Stimulated activated CD4-positive, alpha-beta T cell treated with anti-CD3 and anti-CD28 coated beads, Interleukin-4, amount 100 ng/mL, for 1 hour (primary cell): ENCODE results near the gene WFDC10B.
"Not testable (repeated sequence)": the region's sequence is repeated elsewhere in the genome, so short reads cannot be mapped to it uniquely, and the experiment has no call there.

ENCODE experiments used
- DNase-seq: peaks from one replicate; pipeline ENCODE4 v3.0.0-alpha.2; 2020

Gene WFDC10B

GRCh38 chr20:45646875-45647274 lies 57.9 kb downstream of the WFDC10B start:
- no peak for DNase-seq

- DNase-seq: not testable (repeated sequence)
Measured at GRCh38 chr20:45645869-45646268, 59.0 kb downstream of the WFDC10B start.

- DNase-seq: not testable (repeated sequence)
Measured at GRCh38 chr20:45641076-45641475, 63.7 kb downstream of the WFDC10B start.

GRCh38 chr20:45639687-45640086 lies 65.1 kb downstream of the WFDC10B start:
- no peak for DNase-seq

GRCh38 chr20:45636513-45636912 lies 68.3 kb downstream of the WFDC10B start:
- DNase-seq: no peak
